Measurements from ENCODE around the gene TECR. TPM values are rescaled to one million over a fixed set of nuclear protein-coding genes. Genes with fewer than 3 reads are reported as not detected.

Gene TECR
- total RNA-seq, 2 experiments from 2014 or later = 93.5 to 98.5 TPM

DNA sequence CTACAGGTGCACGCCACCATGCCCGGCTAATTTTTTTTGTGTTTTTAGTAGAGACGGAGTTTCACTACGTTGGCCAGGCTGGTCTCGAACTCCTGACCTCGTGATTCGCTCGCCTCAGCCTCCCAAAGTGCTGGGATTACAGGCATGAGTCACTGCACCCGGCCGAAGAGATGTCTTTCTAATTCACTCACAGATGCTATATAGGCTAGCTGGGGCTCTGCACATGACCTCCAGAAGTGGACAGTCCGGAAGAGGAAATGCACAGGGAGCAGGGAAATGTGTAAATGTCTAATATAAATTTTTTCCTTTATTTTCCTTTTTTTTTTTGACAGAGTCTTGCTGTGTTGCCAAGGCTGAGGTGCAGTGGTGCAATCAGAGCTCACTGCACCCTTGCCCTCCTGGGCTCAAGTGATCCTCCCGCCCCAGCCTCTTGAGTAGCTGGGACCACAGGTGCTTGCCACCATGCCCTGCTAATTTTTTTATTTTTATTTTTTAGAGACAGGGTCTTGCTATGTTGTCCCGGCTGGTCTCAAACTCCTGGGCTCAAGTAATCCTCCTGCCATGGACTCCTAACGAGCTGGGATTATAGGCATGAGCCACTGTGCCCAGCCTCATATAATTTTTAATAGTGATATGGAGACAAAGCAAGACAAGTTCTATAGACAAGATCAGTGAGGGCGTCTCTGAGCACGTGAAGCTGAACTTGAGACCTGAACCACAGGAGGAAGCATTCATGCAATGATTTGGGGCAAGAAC lies 41.8 kb upstream of the TECR start:
- Mint-ChIP-seq H3K9me3 (no peaks in the 10 kb centered on the region), H3K4me3 (no peak overlapping the region), H3K36me3 (ENCODE audit: low read depth) (peaks cover 6% of the 10 kb centered on the region), H3K4me1 (ENCODE audit: low read depth) (peaks cover 3% of the 10 kb centered on the region), H3K27me3 (no peaks in the 10 kb centered on the region), H3K27ac (no peak overlapping the region)
- ChIA-PET CTCF (interaction anchor here (0.9 to 5.9 kb wide), 6 partner anchors 8 to 351 kb away, joined by 3 to 41 read pairs (median 6); partner anchors contain the start of genes ASF1B and PKN1), POLR2A (no interaction called here)
- TF ChIP-seq, protein P1, sequence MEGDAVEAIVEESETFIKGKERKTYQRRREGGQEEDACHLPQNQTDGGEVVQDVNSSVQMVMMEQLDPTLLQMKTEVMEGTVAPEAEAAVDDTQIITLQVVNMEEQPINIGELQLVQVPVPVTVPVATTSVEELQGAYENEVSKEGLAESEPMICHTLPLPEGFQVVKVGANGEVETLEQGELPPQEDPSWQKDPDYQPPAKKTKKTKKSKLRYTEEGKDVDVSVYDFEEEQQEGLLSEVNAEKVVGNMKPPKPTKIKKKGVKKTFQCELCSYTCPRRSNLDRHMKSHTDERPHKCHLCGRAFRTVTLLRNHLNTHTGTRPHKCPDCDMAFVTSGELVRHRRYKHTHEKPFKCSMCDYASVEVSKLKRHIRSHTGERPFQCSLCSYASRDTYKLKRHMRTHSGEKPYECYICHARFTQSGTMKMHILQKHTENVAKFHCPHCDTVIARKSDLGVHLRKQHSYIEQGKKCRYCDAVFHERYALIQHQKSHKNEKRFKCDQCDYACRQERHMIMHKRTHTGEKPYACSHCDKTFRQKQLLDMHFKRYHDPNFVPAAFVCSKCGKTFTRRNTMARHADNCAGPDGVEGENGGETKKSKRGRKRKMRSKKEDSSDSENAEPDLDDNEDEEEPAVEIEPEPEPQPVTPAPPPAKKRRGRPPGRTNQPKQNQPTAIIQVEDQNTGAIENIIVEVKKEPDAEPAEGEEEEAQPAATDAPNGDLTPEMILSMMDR (IDR thresholded peaks at IDR 0.05) = no peak
- ATAC-seq (no peak), DNase-seq (no peak)
- intact Hi-C loops (cut with micrococcal nuclease) = no loop called here

DNA sequence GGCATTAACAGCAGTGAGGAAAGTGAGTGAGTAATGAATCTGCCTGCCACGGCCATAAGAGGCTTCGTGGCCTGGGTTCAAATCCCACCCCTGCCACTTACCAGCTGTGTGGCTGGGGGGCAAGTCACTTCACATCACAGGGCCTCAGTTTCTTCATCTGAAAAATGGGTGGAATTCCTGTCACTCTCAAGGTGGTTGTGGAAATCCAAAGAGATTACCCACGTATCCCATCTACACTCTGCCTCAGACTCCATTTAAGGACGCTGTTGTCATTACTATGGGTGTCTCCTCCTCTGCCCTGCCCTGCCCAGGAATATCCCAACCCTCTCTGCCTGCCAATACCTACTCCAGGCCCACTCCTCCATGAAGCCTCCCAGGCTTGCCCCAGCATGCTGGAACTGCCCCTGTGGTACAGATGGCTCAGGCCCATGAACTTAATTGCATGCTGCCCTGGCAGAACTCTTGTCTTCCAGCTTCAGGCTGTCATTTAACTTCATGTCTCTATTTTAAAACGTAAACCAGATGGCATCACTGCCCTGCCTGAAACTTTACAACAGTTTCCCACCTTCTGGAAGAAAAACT lies 36.5 kb upstream of the TECR start:
- H3K27ac Mint-ChIP-seq = no peak overlapping the region
- H3K4me3 Mint-ChIP-seq = no peak overlapping the region
- intact Hi-C loops (cut with micrococcal nuclease) = no loop called here
- ChIA-PET POLR2A (interaction anchor here (1.1 kb wide), 1 partner anchor 10 kb away, joined by 3 read pairs; no protein-coding TSS in a partner anchor), CTCF (interaction anchor here (1.0 to 2.9 kb wide), 4 partner anchors 13 to 64 kb away, joined by 3 to 20 read pairs (median 4); no protein-coding TSS in a partner anchor)
- ATAC-seq = no peak
- no peak for DNase-seq
- peaks cover 18% of the 10 kb centered on the region for H3K4me1 Mint-ChIP-seq (ENCODE audit: low read depth)
- no peaks in the 10 kb centered on the region for H3K27me3 Mint-ChIP-seq
- peaks cover 3% of the 10 kb centered on the region for H3K36me3 Mint-ChIP-seq (ENCODE audit: low read depth)
- TF ChIP-seq, protein P1 (IDR thresholded peaks at IDR 0.05) = no peak
- no peaks in the 10 kb centered on the region for H3K9me3 Mint-ChIP-seq

DNA sequence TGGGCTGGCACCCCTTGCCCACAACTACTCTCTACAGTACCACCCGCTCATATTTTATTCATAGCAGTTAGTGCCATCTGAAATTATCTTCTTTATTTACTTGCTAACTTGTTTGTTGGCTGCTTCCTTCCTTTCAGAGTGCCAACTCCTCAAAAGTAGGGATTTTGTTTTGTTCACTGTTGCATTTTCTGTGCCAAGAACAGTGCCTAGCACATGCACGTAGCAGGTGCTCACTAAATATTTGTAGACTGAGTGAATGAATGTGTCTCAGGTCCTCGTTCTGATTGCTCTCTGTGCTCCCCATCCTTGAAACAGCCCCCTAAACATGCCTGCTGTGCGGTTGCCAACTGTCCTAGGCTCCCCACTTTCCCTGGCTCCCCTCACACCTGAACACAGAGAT lies 35.0 kb upstream of the TECR start:
- peaks cover 3% of the 10 kb centered on the region for H3K36me3 Mint-ChIP-seq (ENCODE audit: low read depth)
- H3K27ac Mint-ChIP-seq = peak overlapping the region; percentile 25
- TF ChIP-seq, protein P1 (IDR thresholded peaks at IDR 0.05) = no peak
- peak overlapping the region; percentile 79 for H3K4me3 Mint-ChIP-seq
- no peaks in the 10 kb centered on the region for H3K27me3 Mint-ChIP-seq
- no peaks in the 10 kb centered on the region for H3K9me3 Mint-ChIP-seq
- DNase-seq = no peak
- POLR2A ChIA-PET = interaction anchor here (2.6 kb wide), 1 partner anchor 19 kb away, joined by 5 read pairs; no protein-coding TSS in a partner anchor
- CTCF ChIA-PET = interaction anchor here (2.1 to 5.6 kb wide), 4 partner anchors 14 to 57 kb away, joined by 6 to 37 read pairs (median 14); no protein-coding TSS in a partner anchor
- no peak for ATAC-seq
- H3K4me1 Mint-ChIP-seq (ENCODE audit: low read depth) = peaks cover 18% of the 10 kb centered on the region
- intact Hi-C loops (cut with micrococcal nuclease) = no loop called here

DNA sequence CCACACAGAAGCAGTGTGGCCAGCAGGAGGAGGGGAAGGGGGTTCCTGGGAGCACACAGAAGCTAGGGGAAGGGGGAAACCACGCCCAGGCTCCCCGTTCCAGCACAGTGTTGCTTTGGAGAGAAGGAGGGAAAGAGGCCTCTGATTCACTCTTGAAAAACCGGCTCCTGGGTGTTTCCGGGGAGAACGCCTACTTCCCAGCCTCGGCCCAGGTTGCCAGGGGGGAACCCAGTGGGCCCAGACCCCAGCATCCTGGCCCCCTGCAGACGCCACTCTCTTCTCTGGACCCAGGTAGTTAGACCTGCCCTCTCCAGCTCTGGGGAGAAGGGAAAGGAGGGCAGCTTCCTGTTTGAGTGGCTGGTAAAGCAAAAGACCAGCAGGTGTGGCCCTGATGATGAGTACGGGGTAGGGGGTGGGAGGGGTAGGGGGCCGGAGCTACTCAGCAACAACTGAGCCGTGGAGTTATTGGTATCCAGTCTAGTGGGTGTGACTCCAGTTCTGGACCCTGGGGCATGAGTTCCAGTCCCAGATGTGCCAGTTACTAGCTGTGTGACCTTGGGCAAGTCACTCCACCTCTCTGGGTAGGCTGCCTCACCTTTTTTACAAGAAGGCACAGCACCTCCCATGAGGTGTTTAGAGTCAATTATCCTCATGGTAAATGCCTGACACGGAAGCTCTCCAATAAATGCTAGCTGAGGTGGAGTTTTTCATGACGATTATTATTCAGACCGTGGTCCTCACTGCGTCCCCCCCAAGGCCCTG lies 34.3 kb upstream of the TECR start:
- ATAC-seq (peak; percentile 9), DNase-seq (no peak)
- POLR2A ChIA-PET = interaction anchor here (0.8 to 2.6 kb wide), 4 partner anchors 18 to 84 kb away, joined by 3 to 7 read pairs (median 5); partner anchors contain the start of gene DDX39A
- CTCF ChIA-PET = interaction anchor here (0.7 to 5.6 kb wide), 9 partner anchors 10 to 359 kb away, joined by 3 to 37 read pairs (median 6); partner anchors contain the start of gene ASF1B
- peaks cover 3% of the 10 kb centered on the region for H3K36me3 Mint-ChIP-seq (ENCODE audit: low read depth)
- H3K27me3 Mint-ChIP-seq = no peaks in the 10 kb centered on the region
- peaks cover 18% of the 10 kb centered on the region for H3K4me1 Mint-ChIP-seq (ENCODE audit: low read depth)
- H3K4me3 Mint-ChIP-seq = peak overlapping the region; percentile 79
- peak overlapping the region; percentile 49 for H3K27ac Mint-ChIP-seq
- no peaks in the 10 kb centered on the region for H3K9me3 Mint-ChIP-seq
- intact Hi-C loops (cut with micrococcal nuclease) = no loop called here
- TF ChIP-seq, protein P1 (IDR thresholded peaks at IDR 0.05) = no peak
